ENCODE data around the gene MAP2K5. TPM values are rescaled to one million over a fixed set of nuclear protein-coding genes. Genes with fewer than 3 reads are reported as not detected.
"Not testable (repeated sequence)": the region's sequence is repeated elsewhere in the genome, so short reads cannot be mapped to it uniquely, and the experiment has no call there.

MAP2K5 gene
- total RNA-seq, 4 donors from 2014 or later = 7.7 to 15.1 (median 12.0) TPM

GRCh38 chr15:67632261-67632660 lies 89.8 kb downstream of the MAP2K5 start:
- H3K4me1 ChIP-seq = no peaks in the 10 kb centered on the region
- no peaks in the 10 kb centered on the region for H3K27me3 ChIP-seq
- TF ChIP-seq POLR2A (IDR thresholded peaks at IDR 0.05) (no peak), EP300 (IDR thresholded peaks at IDR 0.05) (no peak), CTCF (IDR thresholded peaks at IDR 0.05) (no peak)
- no peak overlapping the region for H3K4me3 ChIP-seq
- no peaks in the 10 kb centered on the region for H3K9me3 ChIP-seq
- 93 to 100% methylated on average over 1 to 3 of the region's 3 CpGs for WGBS, 2 donors (ENCODE audit: low coverage in 1 of 2)
- ATAC-seq = no peak
- H3K36me3 ChIP-seq = peaks cover 0 to 32% of the 10 kb centered on the region in 2 donors
- no peak overlapping the region for H3K27ac ChIP-seq

- H3K27ac ChIP-seq, H3K27me3 ChIP-seq, H3K4me3 ChIP-seq, H3K9me3 ChIP-seq, ATAC-seq, H3K4me1 ChIP-seq: not testable (repeated sequence)
- H3K36me3 ChIP-seq = peaks cover 0 to 26% of the 10 kb centered on the region in 2 donors
- WGBS, 2 donors (ENCODE audit: low coverage in 1 of 2) = 91% methylated on average over 10 of the region's 11 CpGs; no CpG with 5 or more reads in 1 of the 2 donors
Observed at GRCh38 chr15:67635950-67636349, 93.4 kb downstream of the MAP2K5 start.

- TF ChIP-seq EP300 (IDR thresholded peaks at IDR 0.05) = no peak
- TF ChIP-seq POLR2A (IDR thresholded peaks at IDR 0.05) = no peak
- TF ChIP-seq POLR2AphosphoS5 (IDR thresholded peaks at IDR 0.05) = no peak
- no peak for TF ChIP-seq CTCF (IDR thresholded peaks at IDR 0.05)
- ATAC-seq = no peak
- Histone ChIP-seq H3K36me3 (peaks cover 0 to 6% of the 10 kb centered on the region in 2 donors), H3K4me3 (no peak overlapping the region), H3K4me1 (peaks cover 0 to 16% (median 3%) of the 10 kb centered on the region in 3 donors), H3K27me3 (no peaks in the 10 kb centered on the region), H3K9me3 (no peaks in the 10 kb centered on the region), H3K27ac (no peak overlapping the region)
- WGBS, 2 donors (ENCODE audit: low coverage in 1 of 2) = 87 to 89% methylated on average over 6 of the region's 6 CpGs
Observed at GRCh38 chr15:67639591-67639990, 97.1 kb downstream of the MAP2K5 start.

- H3K27ac ChIP-seq = no peak overlapping the region
- no peak for ATAC-seq
- no peak for TF ChIP-seq POLR2AphosphoS5 (IDR thresholded peaks at IDR 0.05)
- TF ChIP-seq EP300 (IDR thresholded peaks at IDR 0.05) = no peak
- no peak for TF ChIP-seq CTCF (IDR thresholded peaks at IDR 0.05)
- no peak for TF ChIP-seq POLR2A (IDR thresholded peaks at IDR 0.05)
- no peak overlapping the region for H3K4me3 ChIP-seq
- H3K36me3 ChIP-seq = peaks cover 0 to 6% of the 10 kb centered on the region in 2 donors
- WGBS, 2 donors (ENCODE audit: low coverage in 1 of 2) = 29 to 59% methylated on average over 3 of the region's 3 CpGs
- peaks cover 0 to 16% (median 3%) of the 10 kb centered on the region in 3 donors for H3K4me1 ChIP-seq
- H3K9me3 ChIP-seq = no peaks in the 10 kb centered on the region
- no peaks in the 10 kb centered on the region for H3K27me3 ChIP-seq
Observed at GRCh38 chr15:67641453-67641852, 99.0 kb downstream of the MAP2K5 start.

- TF ChIP-seq CTCF (IDR thresholded peaks at IDR 0.05) (no peak), POLR2AphosphoS5 (IDR thresholded peaks at IDR 0.05) (no peak), EP300 (IDR thresholded peaks at IDR 0.05) (no peak), POLR2A (IDR thresholded peaks at IDR 0.05) (no peak)
- Histone ChIP-seq H3K4me1 (peaks cover 0 to 5% (median 0%) of the 10 kb centered on the region in 3 donors), H3K27me3 (no peaks in the 10 kb centered on the region), H3K27ac (no peak overlapping the region), H3K4me3 (no peak overlapping the region), H3K36me3 (peaks cover 0 to 30% of the 10 kb centered on the region in 2 donors), H3K9me3 (no peaks in the 10 kb centered on the region)
- no peak for ATAC-seq
- WGBS, 2 donors (ENCODE audit: low coverage in 1 of 2) = 61 to 65% methylated on average over 2 of the region's 2 CpGs
Observed at GRCh38 chr15:67646847-67647246, 104.3 kb downstream of the MAP2K5 start.
